ENCODE data around the gene CLDN19.

Gene CLDN19

DNA sequence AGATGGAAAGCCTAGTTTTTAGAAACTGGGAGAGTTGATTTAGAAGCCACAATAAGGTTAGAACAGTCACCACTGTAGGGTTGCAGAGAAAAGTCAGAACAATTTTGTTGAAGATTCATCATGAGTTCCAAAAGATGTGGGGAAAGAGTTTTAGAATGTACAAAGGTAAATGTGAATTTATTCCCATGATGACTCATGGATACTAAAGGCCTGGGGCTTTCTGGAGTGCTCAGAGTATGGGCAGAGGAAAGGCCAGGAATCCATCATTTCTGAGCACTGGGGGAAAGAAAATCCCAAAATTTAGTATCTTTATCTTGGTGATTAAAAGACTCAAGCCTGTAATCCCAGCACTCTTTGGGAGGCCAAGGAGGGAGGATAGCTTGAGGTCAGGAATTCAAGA is 40.0 kb downstream of the CLDN19 start:
- DNase-seq (ENCODE audit: low read depth), result no peak

GRCh38 chr1:42698081-42698813 is 41.8 kb downstream of the CLDN19 start:
- DNase-seq (ENCODE audit: low read depth), result no peak

- no peak for DNase-seq (ENCODE audit: low read depth)
These were observed 47.1 kb downstream of the CLDN19 start for GRCh38 chr1:42692911-42693310.

DNA sequence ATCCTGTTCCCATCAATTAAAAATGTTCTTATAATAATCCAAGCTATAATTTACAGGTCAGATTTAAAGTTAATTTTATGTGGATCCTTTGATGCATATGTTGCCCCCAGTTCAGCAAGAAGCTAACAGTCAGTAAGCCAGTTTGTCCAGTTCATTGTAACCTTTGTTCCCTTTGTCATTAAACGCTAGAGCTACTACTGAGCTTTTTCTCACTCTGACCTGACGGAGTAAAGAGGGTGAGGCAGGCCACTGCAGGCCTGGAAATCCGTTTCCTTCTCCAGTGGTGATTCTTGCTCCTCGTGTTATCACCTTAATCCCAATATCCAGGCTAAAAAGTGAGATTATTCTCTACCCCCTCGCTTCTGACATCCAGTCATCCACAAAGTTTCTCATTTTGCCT is 47.6 kb downstream of the CLDN19 start:
- no peak for DNase-seq (ENCODE audit: low read depth)

DNA sequence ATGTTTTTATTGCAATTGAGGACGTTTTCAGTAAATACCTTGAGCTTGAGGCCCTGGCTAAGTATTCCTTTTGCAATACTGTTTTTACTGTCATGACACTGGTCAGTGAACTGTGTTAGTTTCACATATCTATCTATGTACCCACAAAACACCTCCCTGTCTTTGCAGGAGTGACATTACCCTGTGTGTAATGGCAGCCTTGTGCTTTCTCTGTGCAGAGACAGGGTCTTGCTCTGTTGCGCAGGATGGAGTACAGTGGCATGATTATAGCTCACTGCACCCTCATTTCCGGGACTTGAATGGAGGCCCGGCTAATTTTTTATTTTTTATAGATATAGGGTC is 48.9 kb downstream of the CLDN19 start:
- DNase-seq (ENCODE audit: low read depth), result no peak

GRCh38 chr1:42690477-42691156 is 49.4 kb downstream of the CLDN19 start:
- no peak for DNase-seq (ENCODE audit: low read depth)

DNA sequence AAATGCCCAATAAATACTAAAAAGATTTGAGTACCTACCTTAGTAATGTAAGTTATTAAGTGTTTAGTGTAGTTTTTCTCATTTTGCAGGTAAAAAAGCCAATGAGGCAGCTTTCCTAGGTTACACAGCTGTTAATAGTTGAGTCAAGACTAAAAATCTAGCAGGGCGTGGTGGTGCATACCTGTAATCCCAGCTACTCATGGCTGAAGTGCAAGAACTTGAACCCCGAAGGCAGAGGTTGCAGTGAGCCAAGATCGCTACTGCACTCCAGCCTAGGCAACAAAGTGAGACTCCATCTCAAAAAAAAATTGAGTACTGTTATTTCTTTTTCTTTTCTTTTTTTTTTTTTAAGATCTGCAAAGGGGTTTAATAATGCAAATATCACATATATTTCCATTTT is 50.1 kb downstream of the CLDN19 start:
- no peak for DNase-seq (ENCODE audit: low read depth)

DNA sequence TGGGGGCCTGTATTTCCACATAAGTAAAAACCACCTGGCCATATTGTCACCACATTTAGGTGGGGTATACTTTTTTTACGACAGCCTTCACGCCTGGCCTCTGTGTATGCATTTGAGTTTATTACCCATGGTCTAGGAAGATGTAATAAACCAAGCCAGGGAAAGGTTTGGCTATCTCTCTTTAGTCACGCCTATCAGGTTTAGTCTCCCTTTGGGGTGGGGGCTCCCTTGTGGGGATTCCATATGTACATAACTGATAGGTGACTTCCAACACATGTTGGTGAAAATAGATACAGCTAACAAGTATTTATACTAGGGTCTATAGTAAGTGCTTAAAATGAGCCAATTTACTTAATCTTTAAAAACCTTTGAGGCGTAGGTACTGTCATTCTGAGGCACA is 53.6 kb downstream of the CLDN19 start:
- no peak for DNase-seq (ENCODE audit: low read depth)

DNA sequence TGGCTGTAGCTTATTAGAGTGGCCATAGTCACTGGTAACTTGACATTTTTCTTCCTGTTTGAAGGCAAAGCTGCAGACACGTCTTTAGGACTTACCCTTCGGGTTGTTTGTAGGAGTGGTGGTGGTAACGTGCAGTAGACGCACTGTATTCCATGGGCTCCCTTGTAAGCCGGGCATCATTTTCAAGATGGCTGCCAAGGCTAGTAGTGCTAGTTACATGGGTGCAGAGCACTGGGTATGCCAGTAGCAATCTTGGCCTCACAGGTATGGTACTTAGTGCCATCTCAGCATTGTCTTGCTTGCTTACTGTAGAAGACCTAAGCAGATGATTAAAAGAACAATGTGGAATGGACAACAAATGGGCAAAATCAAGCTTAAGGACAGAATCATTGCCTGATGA is 55.9 kb downstream of the CLDN19 start:
- DNase-seq (ENCODE audit: low read depth), result no peak
